HG03565 (cell line): ENCODE results near the gene SH3BGR.

Experiments
- ATAC-seq: cut with Tn5 transposase; IDR thresholded peaks from one replicate; pipeline ENCODE4 v1.9.1; 2021; ENCODE audit warnings: mild to moderate bottlenecking, moderate library complexity; ENCODE audit not compliant: unreplicated experiment

SH3BGR gene

GRCh38 chr21:39454949-39455668, 3.3 kb downstream of the SH3BGR start:
- ATAC-seq = no peak

- no peak for ATAC-seq
Measured at GRCh38 chr21:39456665-39457064, 4.9 kb downstream of the SH3BGR start.

DNA sequence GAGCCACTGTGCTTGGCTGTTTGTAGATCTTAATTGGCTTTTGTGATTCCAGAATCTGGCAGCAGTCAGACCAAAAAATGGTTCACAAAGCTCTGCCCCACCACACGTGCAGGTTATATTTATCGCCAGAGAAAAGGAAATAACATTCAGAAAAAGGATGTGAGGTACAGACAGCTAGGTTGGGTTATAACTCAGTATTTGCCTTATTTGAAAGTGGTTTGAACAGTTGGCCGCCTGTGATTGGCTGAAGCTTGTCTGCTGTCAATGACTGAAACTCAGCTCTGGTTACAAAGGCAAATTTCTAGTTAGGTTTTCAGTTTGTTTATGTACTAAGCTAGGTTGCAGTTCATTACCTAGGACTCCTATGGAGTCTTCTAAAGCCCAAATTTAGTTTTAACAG, 9.6 kb downstream of the SH3BGR start:
- peak; percentile 78 for ATAC-seq

- ATAC-seq = no peak
Measured at GRCh38 chr21:39463308-39463707, 11.5 kb downstream of the SH3BGR start.

GRCh38 chr21:39466584-39466983, 14.8 kb downstream of the SH3BGR start:
- no peak for ATAC-seq

- ATAC-seq = no peak
Measured at GRCh38 chr21:39467746-39468145, 16.0 kb downstream of the SH3BGR start.

DNA sequence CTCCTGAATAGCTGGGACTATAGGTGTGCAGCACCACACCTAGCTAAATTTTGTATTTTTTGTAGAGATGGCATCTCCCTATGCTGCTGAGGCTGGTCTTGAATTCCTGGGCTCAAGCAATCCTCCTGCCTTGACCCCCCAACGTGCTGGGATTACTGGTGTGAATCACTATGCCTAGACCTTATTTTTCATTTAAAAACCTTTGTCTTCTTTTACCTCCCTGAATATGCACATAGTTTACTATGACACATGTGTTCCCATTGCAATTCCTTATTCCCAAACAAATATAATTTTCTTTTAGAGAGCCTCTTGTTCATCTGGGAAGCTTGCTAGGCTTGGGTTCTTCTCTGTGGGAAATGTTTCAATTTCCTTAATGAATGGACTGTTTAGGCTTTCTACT, 16.8 kb downstream of the SH3BGR start:
- ATAC-seq = no peak

- ATAC-seq = no peak
Measured at GRCh38 chr21:39471598-39471997, 19.8 kb downstream of the SH3BGR start.

- ATAC-seq = no peak
Measured at GRCh38 chr21:39472786-39473185, 21.0 kb downstream of the SH3BGR start.

DNA sequence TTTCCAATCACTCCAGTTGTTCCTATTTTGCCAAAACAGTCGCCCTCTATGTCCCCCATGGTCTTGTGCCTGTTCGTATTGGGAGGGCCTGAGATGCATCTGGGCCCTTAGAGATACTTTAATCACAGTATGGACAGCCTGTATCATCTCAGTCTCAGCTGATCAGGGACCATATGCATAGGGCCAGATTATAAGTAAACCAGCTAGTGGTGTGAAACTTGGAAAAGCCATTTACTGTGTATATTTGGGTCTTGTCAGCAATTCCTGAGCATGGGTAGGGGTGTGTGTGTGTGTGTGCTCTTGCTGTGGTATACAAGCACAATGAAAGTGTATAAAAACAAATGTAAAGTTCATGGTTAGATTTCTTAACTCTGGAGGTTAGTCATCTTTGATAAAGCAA, 22.8 kb downstream of the SH3BGR start:
- ATAC-seq = no peak

DNA sequence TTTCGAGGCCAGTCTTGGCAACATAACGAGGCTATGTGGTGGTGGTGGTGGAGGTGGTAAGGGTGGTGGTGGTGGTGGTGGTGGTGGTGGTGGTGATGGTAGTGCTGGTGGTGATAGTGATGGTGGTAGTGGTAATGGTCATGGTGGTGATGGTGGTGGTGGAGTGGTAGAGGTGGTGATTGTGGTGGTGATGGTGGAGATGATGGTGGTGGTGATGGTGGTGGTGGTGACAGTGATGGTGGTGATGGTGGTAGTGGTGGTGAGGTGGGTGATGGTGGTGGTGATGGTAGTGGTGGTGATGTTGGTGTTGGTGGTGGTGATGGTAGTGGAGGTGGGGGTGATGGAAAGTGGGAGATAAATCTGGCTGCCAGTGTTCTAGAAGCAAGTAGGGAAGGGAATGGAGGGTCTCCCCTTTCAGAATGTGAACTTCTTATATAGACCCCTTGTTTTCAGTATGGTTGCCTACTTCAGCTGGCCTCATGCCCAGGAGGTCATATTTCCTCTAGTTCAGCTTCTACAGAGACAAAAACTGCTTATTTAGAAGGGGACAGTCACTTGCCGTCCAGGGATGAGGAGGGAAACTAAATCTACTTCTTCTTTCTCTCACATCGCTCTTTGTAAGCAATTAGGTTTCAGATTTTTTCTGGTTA, 27.5 kb downstream of the SH3BGR start:
- ATAC-seq = no peak

DNA sequence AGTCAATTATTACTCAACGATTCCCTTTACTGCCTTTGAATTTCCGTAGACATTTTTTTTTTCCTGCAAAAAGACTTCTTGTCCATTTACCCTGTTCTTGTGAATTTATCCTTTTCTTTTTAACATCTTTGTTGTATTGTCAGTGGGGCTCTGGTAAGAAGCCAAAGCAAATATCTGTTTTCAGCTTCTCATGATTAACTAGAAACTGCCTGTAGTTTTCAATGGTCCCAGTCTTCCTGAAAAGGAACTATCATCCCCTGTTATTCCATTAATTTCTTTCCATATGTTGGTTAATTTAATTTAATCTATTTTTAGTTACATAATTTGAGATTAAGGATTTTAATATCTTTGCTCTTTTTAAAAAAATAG, 28.0 kb downstream of the SH3BGR start:
- ATAC-seq = no peak

GRCh38 chr21:39480271-39480670, 28.5 kb downstream of the SH3BGR start:
- no peak for ATAC-seq

DNA sequence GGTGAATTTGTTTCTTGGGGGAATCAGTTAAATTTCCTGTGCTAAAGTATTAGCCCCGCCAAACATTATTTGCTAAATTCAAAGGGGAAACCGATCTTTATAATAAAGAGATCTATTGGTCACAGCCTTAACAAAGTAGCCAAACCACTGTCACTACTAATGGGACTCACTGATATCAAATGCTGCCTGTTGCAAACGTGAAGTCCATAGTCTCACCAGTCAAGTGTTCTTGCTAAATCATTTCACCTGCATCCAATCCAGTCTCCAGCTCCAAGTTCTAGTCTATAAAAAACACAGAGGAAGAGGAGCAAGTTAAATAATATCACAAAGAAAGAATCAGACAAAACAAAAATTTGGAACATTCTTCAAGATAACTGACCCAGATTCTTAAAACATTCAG, 30.1 kb downstream of the SH3BGR start:
- no peak for ATAC-seq

DNA sequence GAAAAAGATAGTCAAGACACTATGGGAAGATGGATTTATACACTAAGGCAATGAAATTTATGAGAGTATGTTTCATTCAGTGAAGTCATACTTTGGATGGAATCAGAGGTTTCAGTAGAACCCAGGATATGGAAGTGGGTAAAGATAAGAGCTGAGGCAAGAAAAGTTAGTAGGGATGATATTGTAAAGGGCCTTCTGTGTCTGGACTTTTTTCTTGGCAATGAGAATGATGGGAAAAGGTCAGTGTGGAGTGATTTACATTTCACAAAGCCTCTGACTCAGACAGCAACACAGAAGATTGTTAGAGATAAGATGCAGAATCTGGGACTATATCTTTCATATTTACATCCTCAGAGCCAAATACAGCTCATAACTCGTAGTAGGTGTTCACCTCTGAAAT, 32.1 kb downstream of the SH3BGR start:
- ATAC-seq = no peak

- no peak for ATAC-seq
Measured at GRCh38 chr21:39484711-39485276, 33.0 kb downstream of the SH3BGR start.

DNA sequence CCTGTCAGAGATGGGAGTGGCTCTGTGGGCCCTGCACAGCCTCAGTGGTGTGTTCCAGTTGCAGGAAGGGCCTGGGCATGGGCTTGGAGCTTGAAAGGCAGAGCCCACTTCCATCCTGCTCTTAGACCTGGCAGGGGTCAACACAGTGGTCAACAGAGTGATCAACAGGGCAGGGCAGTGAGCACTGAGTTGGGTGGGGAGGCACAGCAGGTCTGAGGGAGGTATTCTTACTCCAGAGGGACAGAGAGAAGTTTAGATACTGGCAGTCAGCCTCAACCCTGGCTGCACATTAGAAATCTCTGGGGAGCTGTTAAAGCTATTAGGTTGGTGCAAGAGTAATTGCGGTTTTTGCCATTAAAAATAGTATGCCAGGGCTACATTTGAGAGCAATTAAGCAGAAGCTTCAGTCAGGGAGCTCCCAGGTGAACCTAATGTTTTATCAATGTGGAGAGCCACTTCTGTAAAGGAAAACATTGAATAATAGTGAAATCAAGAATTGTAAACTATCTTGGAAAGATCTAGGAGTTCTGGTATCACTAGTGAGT, 37.7 kb downstream of the SH3BGR start:
- ATAC-seq = no peak

- ATAC-seq = no peak
Measured at GRCh38 chr21:39499156-39499555, 47.4 kb downstream of the SH3BGR start.

GRCh38 chr21:39502631-39503030, 50.9 kb downstream of the SH3BGR start:
- no peak for ATAC-seq

- no peak for ATAC-seq
Measured at GRCh38 chr21:39503123-39503762, 51.5 kb downstream of the SH3BGR start.

GRCh38 chr21:39504230-39504629, 52.5 kb downstream of the SH3BGR start:
- no peak for ATAC-seq

GRCh38 chr21:39510240-39510639, 58.5 kb downstream of the SH3BGR start:
- ATAC-seq = no peak
